ENCODE measurements around the gene ORAI2. TPM values are rescaled to one million over a fixed set of nuclear protein-coding genes. Genes with fewer than 3 reads are reported as not detected.
"Not testable (repeated sequence)": the region's sequence is repeated elsewhere in the genome, so short reads cannot be mapped to it uniquely, and the experiment has no call there.

The ORAI2 gene
- total RNA-seq, 1 experiment from 2014 or later = 76.9 TPM

- DNase-seq (ENCODE audit: low read depth, low spot score) (no peak), ATAC-seq (no peak)
- no TSS peak for BruUV-seq (replicated peaks)
- H3K4me3 ChIP-seq (ENCODE audit: low read depth in 2 of 2, low read length in 2 of 2) = no peak overlapping the region
- no peak overlapping the region for H3K27ac ChIP-seq (ENCODE audit: low read length)
- H3K4me1 ChIP-seq (ENCODE audit: control insufficient read depth, insufficient read depth, low read length) = peaks cover 9% of the 10 kb centered on the region
- no peaks in the 10 kb centered on the region for H3K9me3 ChIP-seq (ENCODE audit: control insufficient read depth, insufficient read depth, low read depth, low read length)
- TF ChIP-seq CTCF (IDR thresholded peaks at IDR 0.05) = no peak
- no peak for TF ChIP-seq SIN3A (IDR thresholded peaks at IDR 0.05; ENCODE audit: borderline replicate concordance, insufficient read depth, low read depth, low read length)
- TF ChIP-seq REST (IDR thresholded peaks at IDR 0.05; ENCODE audit: insufficient read depth in 1 of 2, low read depth in 2 of 2, low read length in 1 of 2) = no peak
- no peak for TF ChIP-seq TCF7L2 (IDR thresholded peaks at IDR 0.05; ENCODE audit: low read depth, low read length)
- H3K36me3 ChIP-seq (ENCODE audit: control insufficient read depth, insufficient read depth, low read length) = no peaks in the 10 kb centered on the region
- in situ Hi-C loops (cut with HindIII; ENCODE audit: low pct_unique_long_range_greater_than_20kb, low sequenced_read_pairs) (no loop called here), intact Hi-C loops (cut with micrococcal nuclease; ENCODE audit: unreplicated experiment) (no loop called here)
- ChIA-PET POLR2A (no interaction called here), CTCF (interaction anchor here (0.7 kb wide), 1 partner anchor 179 kb away, joined by 3 read pairs; no protein-coding TSS in a partner anchor)
- H3K27me3 ChIP-seq (ENCODE audit: control insufficient read depth, insufficient read depth, low read length) = no peaks in the 10 kb centered on the region
Observed at GRCh38 chr7:102453319-102453718, 19.9 kb downstream of the ORAI2 start.

- in situ Hi-C loops (cut with HindIII; ENCODE audit: low pct_unique_long_range_greater_than_20kb, low sequenced_read_pairs) = no loop called here
- ATAC-seq (no peak), DNase-seq (ENCODE audit: low read depth, low spot score) (no peak)
- TF ChIP-seq TCF7L2 (IDR thresholded peaks at IDR 0.05; ENCODE audit: low read depth, low read length) = no peak
- no peak for TF ChIP-seq REST (IDR thresholded peaks at IDR 0.05; ENCODE audit: insufficient read depth in 1 of 2, low read depth in 2 of 2, low read length in 1 of 2)
- no peak for TF ChIP-seq CTCF (IDR thresholded peaks at IDR 0.05)
- no peak for TF ChIP-seq POLR2AphosphoS5 (IDR thresholded peaks at IDR 0.05; ENCODE audit: low read depth, low read length)
- TF ChIP-seq SIN3A (IDR thresholded peaks at IDR 0.05; ENCODE audit: borderline replicate concordance, insufficient read depth, low read depth, low read length) = no peak
- Histone ChIP-seq H3K27me3 (ENCODE audit: control insufficient read depth, insufficient read depth, low read length) (no peaks in the 10 kb centered on the region), H3K9me3 (ENCODE audit: control insufficient read depth, insufficient read depth, low read depth, low read length) (no peaks in the 10 kb centered on the region), H3K27ac (ENCODE audit: low read length) (no peak overlapping the region), H3K4me1 (ENCODE audit: control insufficient read depth, insufficient read depth, low read length) (peaks cover 9% of the 10 kb centered on the region), H3K36me3 (ENCODE audit: control insufficient read depth, insufficient read depth, low read length) (no peaks in the 10 kb centered on the region), H3K4me3 (ENCODE audit: low read depth in 2 of 2, low read length in 2 of 2) (no peak overlapping the region)
- POLR2A ChIA-PET = no interaction called here
- BruUV-seq (replicated peaks) = no TSS peak
- CTCF ChIA-PET = interaction anchor here (0.6 kb wide), 1 partner anchor 49 kb away, joined by 4 read pairs; no protein-coding TSS in a partner anchor
- intact Hi-C loops (cut with micrococcal nuclease; ENCODE audit: unreplicated experiment) = no loop called here
Observed at GRCh38 chr7:102454468-102454867, 21.1 kb downstream of the ORAI2 start.

GRCh38 chr7:102454932-102455331 is 21.6 kb downstream of the ORAI2 start:
- in situ Hi-C loops (cut with HindIII; ENCODE audit: low pct_unique_long_range_greater_than_20kb, low sequenced_read_pairs); BruUV-seq (replicated peaks); DNase-seq (ENCODE audit: low read depth, low spot score); ATAC-seq; H3K27me3 ChIP-seq (ENCODE audit: control insufficient read depth, insufficient read depth, low read length); H3K4me1 ChIP-seq (ENCODE audit: control insufficient read depth, insufficient read depth, low read length); H3K36me3 ChIP-seq (ENCODE audit: control insufficient read depth, insufficient read depth, low read length); intact Hi-C loops (cut with micrococcal nuclease; ENCODE audit: unreplicated experiment); POLR2A ChIA-PET; H3K27ac ChIP-seq (ENCODE audit: low read length); H3K9me3 ChIP-seq (ENCODE audit: control insufficient read depth, insufficient read depth, low read depth, low read length); H3K4me3 ChIP-seq (ENCODE audit: low read depth in 2 of 2, low read length in 2 of 2): not testable (repeated sequence)
- CTCF ChIA-PET = interaction anchor here (0.6 kb wide), 1 partner anchor 50 kb away, joined by 4 read pairs; no protein-coding TSS in a partner anchor
